Bronchial epithelial cell (primary cell): ENCODE results near the gene RELB. TPM values are rescaled to one million over a fixed set of nuclear protein-coding genes. Genes with fewer than 3 reads are reported as not detected.
A peak's percentile ranks its signal among the peaks of the same experiment; 100 is the strongest.

Experiments used
- DNase-seq: peaks from one replicate; pipeline ENCODE4 v3.0.0-alpha.2; 2010; ENCODE audit warnings: low read depth
- FAIRE-seq: peaks from 2 replicates; lab custom pipeline; 2011; peaks lifted over from hg19 to GRCh38; lab: Jason Lieb, UNC
- H3K27me3 ChIP-seq: 2 replicates; pipeline ENCODE4 v1.5.1; 2011; ENCODE audit warnings: low read length; ENCODE audit not compliant: control insufficient read depth, insufficient read depth
- H3K36me3 ChIP-seq: 2 replicates; pipeline ENCODE4 v1.5.1; 2011; ENCODE audit warnings: low read length; ENCODE audit not compliant: control insufficient read depth, insufficient read depth
- H3K4me3 ChIP-seq: 2 replicates; pipeline ENCODE4 v1.5.1; 2011; ENCODE audit warnings: mild to moderate bottlenecking, low read depth, low read length, control low read depth
- total RNA-seq: library from RNA; depleted of rRNA; stranded (reverse); fragments of >200 nt; gene quantifications from 2 replicates; pipeline ENCODE4 v1.2.1, GENCODE V29; 2014
- TF ChIP-seq, protein P1 (sequence below): IDR thresholded peaks from 2 replicates; pipeline ENCODE4 v1.5.1; 2011; ENCODE audit warnings: mild to moderate bottlenecking, moderate library complexity, low read length, control low read depth, inconsistent platforms; ENCODE audit not compliant: insufficient read depth, severe bottlenecking

Gene RELB
- total RNA-seq, 1 donor from 2014 or later = 2.1 TPM

DNA sequence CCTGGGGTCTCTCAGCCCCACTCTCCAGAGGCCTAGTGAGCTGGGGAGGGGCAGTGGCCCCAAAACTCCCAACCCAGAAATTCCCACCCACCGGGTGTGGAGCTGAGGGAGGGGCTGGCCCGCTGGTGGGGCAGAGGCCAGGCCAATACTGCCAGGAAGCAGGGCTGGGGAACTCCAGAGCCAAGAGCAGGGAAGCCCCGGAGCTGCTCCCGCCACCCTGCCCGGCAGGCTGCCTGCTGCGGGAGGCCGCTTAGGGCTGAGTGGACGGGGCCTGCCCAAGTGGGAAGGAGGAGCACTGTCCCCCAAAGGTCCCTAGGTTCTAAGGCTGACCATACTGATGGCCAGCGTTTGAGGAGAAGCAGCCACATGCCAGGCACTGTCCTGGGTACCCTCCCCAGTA is 13.0 kb upstream of the RELB start:
- FAIRE-seq = no peak
- peaks cover 23% of the 10 kb centered on the region for H3K36me3 ChIP-seq
- TF ChIP-seq, protein P1, sequence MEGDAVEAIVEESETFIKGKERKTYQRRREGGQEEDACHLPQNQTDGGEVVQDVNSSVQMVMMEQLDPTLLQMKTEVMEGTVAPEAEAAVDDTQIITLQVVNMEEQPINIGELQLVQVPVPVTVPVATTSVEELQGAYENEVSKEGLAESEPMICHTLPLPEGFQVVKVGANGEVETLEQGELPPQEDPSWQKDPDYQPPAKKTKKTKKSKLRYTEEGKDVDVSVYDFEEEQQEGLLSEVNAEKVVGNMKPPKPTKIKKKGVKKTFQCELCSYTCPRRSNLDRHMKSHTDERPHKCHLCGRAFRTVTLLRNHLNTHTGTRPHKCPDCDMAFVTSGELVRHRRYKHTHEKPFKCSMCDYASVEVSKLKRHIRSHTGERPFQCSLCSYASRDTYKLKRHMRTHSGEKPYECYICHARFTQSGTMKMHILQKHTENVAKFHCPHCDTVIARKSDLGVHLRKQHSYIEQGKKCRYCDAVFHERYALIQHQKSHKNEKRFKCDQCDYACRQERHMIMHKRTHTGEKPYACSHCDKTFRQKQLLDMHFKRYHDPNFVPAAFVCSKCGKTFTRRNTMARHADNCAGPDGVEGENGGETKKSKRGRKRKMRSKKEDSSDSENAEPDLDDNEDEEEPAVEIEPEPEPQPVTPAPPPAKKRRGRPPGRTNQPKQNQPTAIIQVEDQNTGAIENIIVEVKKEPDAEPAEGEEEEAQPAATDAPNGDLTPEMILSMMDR = no peak

DNA sequence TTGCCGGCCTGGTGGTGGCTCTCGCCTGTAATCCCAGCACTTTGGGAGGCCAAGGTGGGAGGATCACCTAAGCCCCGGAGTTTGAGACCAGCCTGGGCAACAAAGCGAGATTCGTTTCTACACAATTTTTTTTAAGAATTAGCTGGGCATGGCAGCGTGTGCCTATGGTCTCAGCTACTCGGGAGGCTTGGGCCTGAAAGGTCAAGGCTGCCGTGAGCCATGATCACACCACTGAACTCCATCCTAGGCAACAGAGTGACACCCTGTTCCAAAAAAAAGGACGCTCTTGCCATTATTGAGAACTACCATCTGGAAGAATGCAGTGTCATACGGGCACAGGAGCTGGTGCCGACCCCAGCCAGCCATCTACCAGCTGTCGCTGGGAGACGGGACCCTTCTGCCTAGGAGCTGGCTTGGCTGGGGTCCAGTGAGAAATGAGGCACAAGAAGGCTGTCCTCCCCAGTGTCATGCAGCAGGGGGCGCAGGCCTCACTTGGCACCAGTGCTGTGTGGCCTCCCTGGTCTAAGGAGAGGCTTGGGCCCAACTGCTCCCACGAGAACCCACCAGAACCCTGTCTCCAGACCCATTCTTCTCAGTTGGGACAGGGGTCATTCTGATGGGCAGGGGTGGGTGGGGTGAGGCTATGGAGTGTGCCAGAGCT is 12.2 kb upstream of the RELB start:
- H3K36me3 ChIP-seq = peaks cover 23% of the 10 kb centered on the region
- DNase-seq (peak; percentile 40), FAIRE-seq (no peak)
- TF ChIP-seq, protein P1 = peak; percentile 88
- H3K4me3 ChIP-seq = no peak overlapping the region
- H3K27me3 ChIP-seq = no peaks in the 10 kb centered on the region

More for the DNA sequence above, 13.0 kb upstream of the RELB start:
- no peak for DNase-seq
- H3K4me3 ChIP-seq = no peak overlapping the region
- H3K27me3 ChIP-seq = no peaks in the 10 kb centered on the region

DNA sequence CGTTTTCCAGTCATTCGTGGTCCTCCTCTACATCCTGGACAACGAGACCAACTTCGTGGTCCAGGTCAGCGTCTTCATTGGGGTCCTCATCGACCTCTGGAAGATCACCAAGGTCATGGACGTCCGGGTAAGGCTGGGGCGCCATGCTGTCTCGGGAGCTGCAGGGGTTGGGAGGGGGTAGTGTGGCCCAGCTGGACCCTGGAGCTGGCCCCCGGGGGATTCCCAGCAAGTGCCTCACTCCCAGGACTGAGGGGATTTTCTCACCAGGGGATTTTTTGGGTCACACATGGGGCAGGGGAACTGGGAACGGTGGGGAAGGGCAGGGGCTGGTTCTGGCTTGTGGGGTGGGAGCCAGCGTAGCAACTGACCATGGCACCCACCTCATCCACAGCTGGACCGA is 10.8 kb upstream of the RELB start:
- FAIRE-seq = no peak
- Histone ChIP-seq H3K36me3 (peaks cover 19% of the 10 kb centered on the region), H3K4me3 (no peak overlapping the region), H3K27me3 (no peaks in the 10 kb centered on the region)
- TF ChIP-seq, protein P1 = no peak
- DNase-seq = no peak

DNA sequence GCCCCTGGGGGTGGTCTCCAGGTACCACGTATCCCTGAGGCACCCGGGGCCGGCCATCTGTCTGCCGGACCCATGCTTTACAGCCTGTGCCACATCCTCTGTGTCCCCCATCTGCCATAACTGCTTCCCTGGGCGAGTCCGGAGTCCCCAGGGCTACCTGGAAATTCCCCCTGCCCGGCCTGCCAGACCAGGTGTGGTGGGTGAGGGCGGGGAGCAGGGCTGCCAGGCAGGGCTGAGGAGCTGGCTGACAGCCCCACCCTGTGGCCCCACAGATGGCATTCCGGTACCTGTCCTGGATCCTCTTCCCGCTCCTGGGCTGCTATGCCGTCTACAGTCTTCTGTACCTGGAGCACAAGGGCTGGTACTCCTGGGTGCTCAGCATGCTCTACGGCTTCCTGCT is 10.3 kb upstream of the RELB start:
- TF ChIP-seq, protein P1 = no peak
- Histone ChIP-seq H3K36me3 (peaks cover 18% of the 10 kb centered on the region), H3K27me3 (no peaks in the 10 kb centered on the region), H3K4me3 (no peak overlapping the region)
- DNase-seq (no peak), FAIRE-seq (no peak)

DNA sequence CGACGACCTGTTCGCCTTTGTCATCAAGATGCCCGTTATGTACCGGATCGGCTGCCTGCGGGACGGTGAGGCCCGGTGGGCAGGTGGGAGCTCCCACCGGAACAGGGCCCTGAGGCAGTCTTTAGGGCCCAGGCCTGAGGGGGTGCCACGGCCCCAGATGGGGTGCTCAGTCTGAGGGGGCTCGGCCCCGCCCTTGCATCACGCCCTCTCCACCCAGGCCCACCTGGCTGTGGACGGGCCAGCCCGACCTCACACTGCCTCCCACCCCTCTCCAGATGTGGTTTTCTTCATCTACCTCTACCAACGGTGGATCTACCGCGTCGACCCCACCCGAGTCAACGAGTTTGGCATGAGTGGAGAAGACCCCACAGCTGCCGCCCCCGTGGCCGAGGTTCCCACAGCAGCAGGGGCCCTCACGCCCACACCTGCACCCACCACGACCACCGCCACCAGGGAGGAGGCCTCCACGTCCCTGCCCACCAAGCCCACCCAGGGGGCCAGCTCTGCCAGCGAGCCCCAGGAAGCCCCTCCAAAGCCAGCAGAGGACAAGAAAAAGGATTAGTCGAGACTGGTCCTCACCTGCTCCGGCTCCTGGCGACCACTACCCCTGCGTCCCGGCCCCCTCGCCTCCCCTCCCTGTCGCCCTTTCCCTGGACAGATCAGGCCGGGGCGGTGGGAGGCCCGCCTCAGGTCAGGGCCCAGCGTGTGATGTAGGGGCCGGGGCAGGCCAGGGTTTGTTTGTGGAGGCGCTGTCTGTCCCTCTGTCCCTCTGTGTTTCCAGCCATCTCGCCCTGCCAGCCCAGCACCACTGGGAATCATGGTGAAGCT is 8.7 kb upstream of the RELB start:
- H3K4me3 ChIP-seq = no peak overlapping the region
- peaks cover 15% of the 10 kb centered on the region for H3K36me3 ChIP-seq
- TF ChIP-seq, protein P1 = no peak
- DNase-seq = no peak
- FAIRE-seq = no peak
- H3K27me3 ChIP-seq = no peaks in the 10 kb centered on the region
